Body of pancreas (tissue), 4 donors: ENCODE measurements around the gene SLC12A2.

Experiments used
- CTCF ChIP-seq, 7 experiments: fragments of 450-650 bp in 4 of 7; fragments of 200-600 bp in 3 of 7; sonication (generic) in 3 of 7; IDR thresholded peaks; one replicate each; pipeline ENCODE4 v1.5.1; 2016 to 2019; ENCODE audit warnings: antibody characterized with exemption in 7 of 7
- POLR2A ChIP-seq, 3 donors: fragments of 450-650 bp; IDR thresholded peaks; one replicate each; pipeline ENCODE4 v1.6.1; 2016; ENCODE audit warnings: antibody characterized with exemption in 3 of 3, mild to moderate bottlenecking in 2 of 3

- TF ChIP-seq CTCF (IDR thresholded peaks at IDR 0.05), result no peak
- TF ChIP-seq POLR2A (IDR thresholded peaks at IDR 0.05), result no peak
Measured at GRCh38 chr5:128111818-128112448, 28.4 kb downstream of the SLC12A2 start.
